T-helper 17 cell (primary cell): ENCODE measurements around the gene PHF20. TPM values are rescaled to one million over a fixed set of nuclear protein-coding genes. Genes with fewer than 3 reads are reported as not detected.
"Not testable (repeated sequence)": the region's sequence is repeated elsewhere in the genome, so short reads cannot be mapped to it uniquely, and the experiment has no call there.

Experiments used
- ATAC-seq: fragments of 150-1000 bp; cut with Tn5 transposase; 2 replicates; pipeline ENCODE4 v1.10.0; 2021; ENCODE audit warnings: mild to moderate bottlenecking, moderate library complexity
- DNase-seq, 3 donors: peaks; one replicate each; pipeline versions ENCODE4 v3.0.0 to v3.0.0-alpha.2; 2020 to 2021
- H3K9me3 ChIP-seq: one replicate; pipeline ENCODE4 v1.7.0; 2013; ENCODE audit warnings: low read length, mild to moderate bottlenecking; ENCODE audit not compliant: control insufficient read depth, poor library complexity, severe bottlenecking
- H3K27ac Mint-ChIP-seq: one replicate; pipeline ENCODE4 v1.8.0; 2022; ENCODE audit warnings: mild to moderate bottlenecking, moderate library complexity, mixed read lengths
- H3K27me3 Mint-ChIP-seq: one replicate; pipeline ENCODE4 v1.8.0; 2022; ENCODE audit warnings: mixed read lengths
- H3K36me3 Mint-ChIP-seq: one replicate; pipeline ENCODE4 v1.8.0; 2022; ENCODE audit warnings: low read depth, mixed read lengths
- H3K4me1 Mint-ChIP-seq: one replicate; pipeline ENCODE4 v1.8.0; 2022; ENCODE audit warnings: mild to moderate bottlenecking, mixed read lengths
- H3K4me3 Mint-ChIP-seq: one replicate; pipeline ENCODE4 v1.8.0; 2022; ENCODE audit warnings: mild to moderate bottlenecking, moderate library complexity, mixed read lengths
- total RNA-seq, 4 donors: library from RNA in 2 of 4; stranded (reverse) in 2 of 4; gene quantifications; one replicate each; pipeline ENCODE4 v1.2.3 and lab custom pipeline; 2022 to 2026

Gene PHF20
- total RNA-seq, 2 donors from 2014 or later: 121 to 129 TPM

DNA sequence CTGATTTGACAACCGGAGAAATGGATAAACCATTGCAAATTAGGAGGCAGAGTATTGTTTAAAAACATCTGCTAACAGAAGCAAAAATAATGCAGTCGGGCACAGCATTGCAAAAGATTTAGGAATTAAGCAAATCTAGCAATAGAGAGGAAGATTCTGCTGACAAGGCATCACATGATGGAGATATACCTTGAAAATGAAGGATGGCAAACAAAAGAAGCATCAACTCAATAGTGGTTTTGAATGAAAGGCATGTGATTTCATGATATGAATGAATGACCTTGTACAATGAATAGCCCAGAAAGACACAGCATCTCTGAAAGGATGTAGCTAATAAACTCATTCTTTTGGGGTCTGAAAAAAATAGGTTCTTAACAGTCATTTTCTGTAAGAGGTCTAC lies 21.2 kb upstream of the PHF20 start:
- Mint-ChIP-seq H3K27me3 (no peaks in the 10 kb centered on the region), H3K36me3 (peaks cover 3% of the 10 kb centered on the region), H3K4me3 (no peak overlapping the region), H3K27ac (no peak overlapping the region), H3K4me1 (peaks cover 9% of the 10 kb centered on the region)
- no peaks in the 10 kb centered on the region for H3K9me3 ChIP-seq
- ATAC-seq (no peak), DNase-seq (no peak)

DNA sequence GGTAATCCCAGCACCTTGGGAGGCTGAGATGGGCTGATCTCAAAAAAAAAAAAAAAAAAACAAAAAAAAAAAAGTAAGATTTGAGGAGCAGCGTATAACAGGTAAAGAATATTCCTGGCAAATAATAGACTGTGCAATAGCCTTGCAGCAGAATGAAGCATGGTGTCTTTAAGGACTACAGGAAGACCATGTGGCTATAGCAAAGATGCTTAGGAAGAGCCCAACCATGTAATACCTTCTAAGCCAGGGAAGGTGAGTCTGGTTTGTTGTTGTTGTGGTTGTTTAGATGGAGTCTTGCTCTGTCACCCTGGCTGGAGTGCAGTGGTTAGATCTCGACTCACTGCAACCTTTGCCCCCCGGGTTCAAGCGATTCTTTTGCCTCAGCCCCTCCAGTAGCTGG lies 15.4 kb upstream of the PHF20 start:
- H3K27ac Mint-ChIP-seq: no peak overlapping the region
- DNase-seq: no peak
- ATAC-seq: no peak
- H3K4me3 Mint-ChIP-seq: no peak overlapping the region
- peaks cover 9% of the 10 kb centered on the region for H3K4me1 Mint-ChIP-seq
- no peaks in the 10 kb centered on the region for H3K9me3 ChIP-seq
- peaks cover 3% of the 10 kb centered on the region for H3K36me3 Mint-ChIP-seq
- no peaks in the 10 kb centered on the region for H3K27me3 Mint-ChIP-seq

DNA sequence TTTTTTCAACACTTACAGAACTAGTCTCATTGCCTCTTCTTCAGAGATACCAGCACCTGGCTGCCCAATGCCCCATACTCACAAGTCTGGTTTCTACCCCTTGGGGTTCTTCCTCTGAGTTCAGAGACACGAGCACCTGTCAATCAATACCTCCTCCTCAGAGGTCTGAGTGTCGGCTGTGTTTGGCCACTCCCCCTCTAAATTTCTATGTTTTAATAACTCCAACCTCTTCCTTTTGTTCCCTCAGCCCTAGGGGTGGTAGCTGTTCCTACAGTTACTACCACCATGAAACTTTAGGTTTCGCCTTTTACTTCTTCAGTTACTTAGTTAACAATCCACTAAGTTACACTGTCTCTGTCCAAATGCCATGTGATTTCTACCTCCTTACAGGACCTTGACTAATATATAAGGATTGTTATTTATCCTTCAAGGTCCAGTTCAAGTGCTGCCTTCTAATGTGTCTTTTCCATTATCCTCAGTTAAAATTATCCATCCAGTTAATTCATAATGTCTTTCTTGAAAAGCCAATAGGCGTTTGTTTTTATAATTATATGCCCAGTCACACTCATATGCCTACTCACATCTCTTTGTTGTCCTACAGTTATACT lies 14.6 kb upstream of the PHF20 start:
- H3K4me3 Mint-ChIP-seq: no peak overlapping the region
- peaks cover 3% of the 10 kb centered on the region for H3K36me3 Mint-ChIP-seq
- H3K27me3 Mint-ChIP-seq: no peaks in the 10 kb centered on the region
- H3K27ac Mint-ChIP-seq: peak overlapping the region; percentile 19
- H3K9me3 ChIP-seq: no peaks in the 10 kb centered on the region
- H3K4me1 Mint-ChIP-seq: peaks cover 9% of the 10 kb centered on the region
- ATAC-seq: peak; percentile 18
- DNase-seq: no peak

DNA sequence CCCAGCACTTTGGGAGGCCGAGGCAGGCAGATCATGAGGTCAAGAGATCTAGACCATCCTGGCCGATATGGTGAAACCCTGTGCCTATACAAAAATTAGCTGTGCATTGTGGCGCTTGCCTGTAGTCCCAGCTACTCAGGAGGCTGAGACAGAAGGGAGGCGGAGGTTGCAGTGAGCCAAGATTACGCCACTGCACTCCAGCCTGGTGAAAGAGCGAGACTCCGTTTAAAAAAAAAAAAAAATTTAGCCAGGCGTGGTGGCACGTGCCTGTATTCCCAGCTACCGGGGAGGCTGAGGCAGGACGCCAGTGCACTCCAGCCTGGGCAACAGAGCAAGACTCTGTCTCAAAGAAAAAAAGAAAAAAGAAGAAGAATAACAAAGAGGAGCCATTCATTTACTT lies 10.3 kb upstream of the PHF20 start:
- not testable (repeated sequence) for H3K36me3 Mint-ChIP-seq, H3K27me3 Mint-ChIP-seq, H3K27ac Mint-ChIP-seq, ATAC-seq, H3K4me3 Mint-ChIP-seq, DNase-seq, H3K9me3 ChIP-seq
- H3K4me1 Mint-ChIP-seq: peaks cover 17% of the 10 kb centered on the region

DNA sequence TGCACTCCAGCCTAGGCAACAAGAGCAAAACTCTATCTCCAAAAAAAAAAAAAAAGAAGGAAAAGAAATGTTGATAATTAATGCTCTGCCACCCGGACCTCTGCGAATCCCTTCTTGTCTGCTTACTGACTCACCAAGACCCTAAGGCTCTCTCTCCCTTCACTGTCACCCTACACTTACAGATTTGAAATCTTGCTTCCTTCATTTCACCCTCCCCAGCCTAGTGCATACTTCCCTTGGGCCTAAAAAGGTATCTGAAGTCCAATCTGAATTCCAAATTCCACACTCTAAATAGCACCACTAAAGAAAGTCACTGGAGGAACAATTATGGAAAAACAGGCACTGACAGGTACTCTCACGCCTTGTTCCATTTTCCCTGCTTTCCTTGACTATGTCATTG lies 9.4 kb upstream of the PHF20 start:
- no peaks in the 10 kb centered on the region for H3K36me3 Mint-ChIP-seq
- peak overlapping the region; percentile 21 for H3K4me3 Mint-ChIP-seq
- H3K4me1 Mint-ChIP-seq: peaks cover 12% of the 10 kb centered on the region
- DNase-seq (no peak), ATAC-seq (no peak)
- no peak overlapping the region for H3K27ac Mint-ChIP-seq
- no peaks in the 10 kb centered on the region for H3K9me3 ChIP-seq
- H3K27me3 Mint-ChIP-seq: no peaks in the 10 kb centered on the region

DNA sequence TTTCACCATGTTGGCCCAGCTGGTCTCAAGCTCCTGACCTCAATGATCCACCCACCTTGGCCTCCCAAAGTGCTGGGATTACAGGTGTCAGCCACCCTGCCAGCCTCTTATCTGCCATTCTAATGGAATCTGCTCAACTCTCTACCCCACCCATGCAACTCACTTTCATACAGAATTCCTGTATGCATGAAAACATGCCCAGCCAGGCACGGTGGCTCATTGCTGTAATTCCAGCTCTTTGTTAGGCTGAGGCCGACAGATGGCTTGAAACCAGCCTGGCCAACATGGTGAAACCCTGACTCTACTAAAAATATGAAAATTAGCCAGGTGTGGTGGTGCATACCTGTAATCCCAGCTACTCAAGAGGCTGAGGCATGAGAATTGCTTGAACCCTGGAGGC lies 6.9 kb upstream of the PHF20 start:
- H3K36me3 Mint-ChIP-seq, H3K27me3 Mint-ChIP-seq, H3K27ac Mint-ChIP-seq, DNase-seq, H3K9me3 ChIP-seq, ATAC-seq, H3K4me3 Mint-ChIP-seq: not testable (repeated sequence)
- peaks cover 31% of the 10 kb centered on the region for H3K4me1 Mint-ChIP-seq

DNA sequence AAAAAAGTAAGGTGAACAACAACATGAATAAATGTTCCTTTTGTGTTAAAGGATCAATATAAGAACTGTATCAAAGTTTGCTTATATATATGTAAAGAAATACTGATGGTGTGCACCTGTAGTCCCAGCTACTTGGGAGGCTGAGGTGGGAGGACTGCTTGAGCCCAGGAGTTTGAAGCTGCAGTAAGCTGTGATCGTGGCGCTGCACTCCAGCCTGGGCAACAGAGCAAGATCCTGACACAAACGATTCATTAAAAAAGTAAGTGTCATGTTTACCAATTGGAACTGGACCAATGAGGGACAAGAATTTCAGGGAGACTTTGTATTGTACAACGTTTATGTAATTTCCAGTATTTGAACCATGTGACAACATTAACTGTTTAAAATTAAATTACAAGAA lies 5.0 kb upstream of the PHF20 start:
- DNase-seq (no peak), ATAC-seq (no peak)
- no peaks in the 10 kb centered on the region for H3K9me3 ChIP-seq
- Mint-ChIP-seq H3K4me3 (no peak overlapping the region), H3K27me3 (no peaks in the 10 kb centered on the region), H3K27ac (peak overlapping the region; percentile 95), H3K36me3 (no peaks in the 10 kb centered on the region), H3K4me1 (peaks cover 39% of the 10 kb centered on the region)

DNA sequence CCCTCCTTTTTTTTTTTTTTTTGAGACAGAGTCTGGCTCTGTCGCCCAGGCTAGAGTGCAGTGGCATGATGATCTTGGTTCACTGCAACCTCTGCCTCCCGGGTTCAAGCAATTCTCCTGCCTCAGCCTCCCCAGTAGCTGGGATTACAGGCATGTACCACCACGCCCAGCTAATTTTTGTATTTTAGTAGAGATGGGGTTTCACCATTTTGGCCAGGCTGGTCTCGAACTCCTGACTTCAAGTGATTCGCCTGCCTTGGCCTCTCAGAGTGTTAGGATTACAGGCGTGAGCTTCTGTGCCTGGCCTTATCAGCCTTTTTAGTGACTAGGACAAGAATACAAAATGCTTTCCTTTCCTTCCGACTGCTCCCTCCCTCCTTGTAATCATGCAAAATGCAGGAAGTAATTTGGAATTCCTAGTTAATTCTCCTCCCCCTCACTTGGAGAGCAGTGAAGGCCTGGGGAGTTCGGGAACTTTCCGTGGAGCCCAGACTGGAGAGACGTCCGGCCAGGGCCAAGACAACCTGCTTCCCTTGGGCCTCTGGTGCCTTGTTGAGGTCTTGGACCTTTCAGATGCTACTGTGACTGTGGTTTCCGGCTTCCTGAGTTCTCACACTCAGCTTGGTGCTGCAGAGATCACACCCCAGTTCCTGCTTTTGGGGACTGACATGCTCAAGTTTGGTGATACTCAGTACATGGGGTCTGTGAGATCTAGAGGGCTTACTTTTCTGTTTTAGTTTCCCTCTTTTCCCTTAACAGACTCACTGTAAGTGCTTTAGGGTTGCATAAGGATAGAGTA lies 3.9 kb upstream of the PHF20 start:
- peaks cover 35% of the 10 kb centered on the region for H3K4me1 Mint-ChIP-seq
- ATAC-seq: peak; percentile 38

DNA sequence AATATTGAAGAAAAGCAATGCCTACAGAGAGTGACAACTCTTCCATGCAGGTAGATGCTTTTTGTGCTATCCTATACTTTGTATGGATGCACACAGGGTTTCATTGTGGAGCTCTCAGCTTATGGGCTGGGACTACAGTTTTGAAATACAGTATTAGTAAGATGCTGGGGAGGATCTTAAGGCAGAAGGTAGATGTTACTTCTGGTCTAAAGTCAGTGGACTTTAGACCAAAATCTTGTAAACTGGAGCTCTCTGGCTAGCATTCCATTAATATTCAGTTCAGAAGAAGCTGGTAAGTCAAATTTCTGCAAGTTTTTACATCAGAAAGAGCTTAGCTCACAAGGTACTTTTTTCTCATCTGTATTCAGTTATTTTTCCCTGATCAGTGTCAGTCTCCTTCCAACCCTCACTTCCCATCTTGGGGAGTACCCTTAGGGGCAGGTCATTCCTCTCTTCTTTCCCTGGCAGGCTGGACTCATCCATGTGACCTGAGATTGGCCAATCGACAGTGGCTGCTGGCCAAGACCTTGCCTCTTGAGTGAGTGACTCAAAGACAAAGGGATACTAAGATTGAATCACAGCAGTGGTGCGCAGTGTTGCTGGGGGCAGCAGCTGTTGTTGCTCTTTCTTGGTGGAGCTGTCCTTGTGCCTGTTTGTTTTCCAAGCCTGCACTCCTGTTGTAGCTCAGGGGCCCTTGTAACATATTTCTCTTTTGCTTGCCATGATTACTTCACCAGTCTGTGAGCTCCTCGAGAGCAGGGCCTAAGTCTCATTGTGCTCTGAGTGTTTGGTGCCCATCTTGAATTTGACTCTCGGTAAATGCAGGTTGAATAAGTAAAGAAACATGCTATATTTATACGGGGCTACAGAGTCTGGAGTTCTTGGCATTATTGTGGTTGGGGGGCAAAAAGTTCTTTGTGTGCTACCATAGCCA lies 2.8 kb upstream of the PHF20 start:
- H3K4me1 Mint-ChIP-seq: peaks cover 46% of the 10 kb centered on the region
- no peaks in the 10 kb centered on the region for H3K9me3 ChIP-seq
- H3K27ac Mint-ChIP-seq: peak overlapping the region; percentile 95
- H3K27me3 Mint-ChIP-seq: no peaks in the 10 kb centered on the region
- peak in 1 of 3 donors; percentile 12 for DNase-seq
- H3K36me3 Mint-ChIP-seq: no peaks in the 10 kb centered on the region
- no peak for ATAC-seq
- H3K4me3 Mint-ChIP-seq: peak overlapping the region; percentile 90

More for the DNA sequence above, 3.9 kb upstream of the PHF20 start:
- H3K36me3 Mint-ChIP-seq: no peaks in the 10 kb centered on the region
- peak overlapping the region; percentile 95 for H3K27ac Mint-ChIP-seq
- DNase-seq: peak; percentile 24 to 50 (median 50)
- peak overlapping the region; percentile 90 for H3K4me3 Mint-ChIP-seq
- no peaks in the 10 kb centered on the region for H3K27me3 Mint-ChIP-seq
- H3K9me3 ChIP-seq: no peaks in the 10 kb centered on the region

DNA sequence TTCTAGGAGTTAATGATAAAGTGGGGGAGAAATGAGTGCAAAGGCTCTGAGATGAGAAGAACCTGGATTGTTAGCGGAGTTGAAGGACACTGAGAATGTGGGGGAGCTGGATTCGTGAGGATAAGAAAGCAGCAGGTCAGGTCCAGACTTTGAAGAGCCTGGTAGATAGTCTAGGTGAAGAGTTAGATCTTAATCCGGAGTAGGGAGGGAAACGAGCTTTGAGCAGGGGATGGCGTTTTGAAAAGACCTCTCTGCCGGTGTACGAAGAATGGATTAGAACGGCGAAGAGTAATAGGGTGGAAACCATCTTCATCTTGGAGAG lies 487 bp upstream of the PHF20 start:
- Mint-ChIP-seq H3K36me3 (peaks cover 4% of the 10 kb centered on the region), H3K27me3 (no peaks in the 10 kb centered on the region), H3K4me1 (peaks cover 47% of the 10 kb centered on the region), H3K4me3 (peak overlapping the region; percentile 95), H3K27ac (peak overlapping the region; percentile 95)
- no peak for DNase-seq
- no peaks in the 10 kb centered on the region for H3K9me3 ChIP-seq
- ATAC-seq: no peak

DNA sequence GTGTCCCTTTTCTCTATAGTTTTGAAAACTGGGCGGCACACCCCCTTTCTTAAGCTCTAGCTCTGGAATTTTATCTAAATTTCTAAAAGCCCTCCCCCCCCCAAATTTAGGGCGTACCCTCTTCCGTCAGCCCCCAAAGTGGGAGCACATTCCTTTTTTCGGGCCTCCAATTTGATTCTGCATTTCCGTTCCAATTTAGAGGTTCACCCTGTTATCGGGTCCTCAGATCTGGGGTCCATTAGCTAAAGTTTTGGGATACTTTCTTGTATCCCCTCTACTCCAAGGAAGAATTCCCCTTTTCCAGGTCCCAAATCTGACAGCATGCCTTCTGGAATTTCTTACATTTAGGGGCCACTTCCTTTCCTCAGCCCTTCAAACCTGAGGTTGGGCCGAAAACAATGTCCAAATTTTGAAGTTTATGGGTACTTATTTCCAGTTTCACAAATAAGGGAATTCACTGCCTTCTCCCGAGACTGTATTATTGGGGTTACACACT lies 796 bp downstream of the PHF20 start:
- ATAC-seq: no peak
- no peak for DNase-seq
- Mint-ChIP-seq H3K4me1 (peaks cover 56% of the 10 kb centered on the region), H3K27me3 (no peaks in the 10 kb centered on the region), H3K4me3 (peak overlapping the region; percentile 95), H3K27ac (peak overlapping the region; percentile 96), H3K36me3 (peaks cover 6% of the 10 kb centered on the region)
- H3K9me3 ChIP-seq: no peaks in the 10 kb centered on the region

DNA sequence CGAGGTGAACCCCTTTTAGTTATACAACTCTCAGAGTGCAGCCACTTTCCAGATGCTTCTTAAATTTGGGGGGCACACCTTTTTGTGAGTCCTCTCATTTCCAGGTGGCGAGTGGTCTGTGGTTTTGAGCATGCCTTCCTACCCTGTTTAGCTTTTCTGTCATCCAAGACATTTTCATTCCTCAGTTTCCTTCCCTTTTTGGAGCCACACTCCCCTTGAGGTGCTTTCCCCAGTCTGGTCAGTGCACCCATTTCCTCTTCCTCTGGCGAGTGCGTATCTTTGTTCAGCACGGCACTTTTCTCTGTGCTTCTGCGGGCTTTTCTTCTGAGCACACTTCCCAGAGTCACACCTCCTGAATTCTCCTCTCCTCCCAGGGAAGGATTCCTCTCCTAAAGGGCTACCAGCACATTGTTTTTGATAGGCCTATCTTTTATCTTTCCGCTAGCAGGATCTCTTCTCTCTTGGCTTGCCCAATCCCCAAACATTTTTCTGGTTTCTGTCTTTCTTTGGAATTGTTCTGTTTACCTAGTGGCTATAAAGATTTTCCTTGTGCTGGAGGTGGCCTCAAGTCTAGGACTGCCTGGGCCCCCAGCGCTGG lies 1.4 kb downstream of the PHF20 start:
- Mint-ChIP-seq H3K27me3 (no peaks in the 10 kb centered on the region), H3K27ac (peak overlapping the region; percentile 96), H3K4me1 (peaks cover 50% of the 10 kb centered on the region), H3K4me3 (peak overlapping the region; percentile 95), H3K36me3 (peaks cover 6% of the 10 kb centered on the region)
- H3K9me3 ChIP-seq: no peaks in the 10 kb centered on the region
- ATAC-seq: no peak
- DNase-seq: peak; percentile 23 to 28 (median 23)

DNA sequence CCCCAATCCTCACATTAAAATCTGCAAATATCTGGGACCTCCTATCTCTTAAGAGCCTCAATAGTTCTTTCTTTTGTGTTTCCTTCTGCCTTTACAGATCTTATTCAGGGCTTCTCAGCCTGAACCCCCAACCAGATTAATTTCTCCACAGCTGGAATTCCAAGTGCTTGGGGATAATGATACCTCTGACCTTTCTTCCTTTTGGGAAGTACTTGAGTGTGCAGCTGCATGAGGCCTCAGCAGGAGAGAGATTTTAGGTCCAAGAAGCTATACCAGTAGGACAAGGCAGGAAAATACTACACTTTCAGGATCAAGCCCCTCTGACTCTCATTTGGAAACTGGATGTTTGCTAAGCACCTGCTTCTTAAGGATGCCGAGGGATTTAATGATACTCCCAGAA lies 2.6 kb downstream of the PHF20 start:
- peak overlapping the region; percentile 95 for H3K4me3 Mint-ChIP-seq
- H3K27ac Mint-ChIP-seq: peak overlapping the region; percentile 96
- ATAC-seq: no peak
- no peak for DNase-seq
- no peaks in the 10 kb centered on the region for H3K27me3 Mint-ChIP-seq
- H3K36me3 Mint-ChIP-seq: peaks cover 6% of the 10 kb centered on the region
- no peaks in the 10 kb centered on the region for H3K9me3 ChIP-seq
- H3K4me1 Mint-ChIP-seq: peaks cover 41% of the 10 kb centered on the region
